Vagina (tissue), 2 donors: ENCODE data around the gene ABLIM2. TPM values are rescaled to one million over a fixed set of nuclear protein-coding genes. Genes with fewer than 3 reads are reported as not detected.

Experiments used
- DNase-seq, 2 donors: peaks; one replicate each; pipeline ENCODE4 v3.0.0-alpha.2; 2017; ENCODE audit errors: extremely low spot score in 2 of 2
- H3K27ac ChIP-seq: fragments of 200-600 bp; sonication (generic); one replicate; pipeline ENCODE4 v1.5.1; 2019
- H3K27me3 ChIP-seq: fragments of 200-600 bp; sonication (generic); one replicate; pipeline ENCODE4 v1.5.1; 2019
- H3K36me3 ChIP-seq, 2 donors: fragments of 200-600 bp; sonication (generic); one replicate each; pipeline ENCODE4 v1.5.1; 2017 to 2019
- H3K4me1 ChIP-seq: fragments of 200-600 bp; sonication (generic); one replicate; pipeline ENCODE4 v1.5.1; 2019
- H3K4me3 ChIP-seq, 2 donors: fragments of 200-600 bp; sonication (generic); 1 replicate in 1 of 2; 2 replicates in 1 of 2; pipeline ENCODE4 v1.5.1; 2016 to 2019
- H3K9me3 ChIP-seq: fragments of 200-600 bp; sonication (generic); one replicate; pipeline ENCODE4 v1.5.1; 2019
- CTCF ChIP-seq, 3 experiments: fragments of 450-650 bp in 2 of 3; fragments of 200-600 bp in 1 of 3; sonication (generic) in 1 of 3; IDR thresholded peaks; one replicate each; pipeline ENCODE4 v1.5.1; 2017 to 2019; ENCODE audit warnings: antibody characterized with exemption in 3 of 3, mild to moderate bottlenecking in 2 of 3, moderate library complexity in 2 of 3
- POLR2A ChIP-seq, 2 donors: fragments of 450-650 bp; IDR thresholded peaks; one replicate each; pipeline ENCODE4 v1.6.1; 2017; ENCODE audit warnings: antibody characterized with exemption in 2 of 2, mild to moderate bottlenecking in 2 of 2, moderate library complexity in 2 of 2
- POLR2AphosphoS5 ChIP-seq, 2 donors: sonication (generic); formaldehyde crosslinking; IDR thresholded peaks; one replicate each; pipeline ENCODE4 v1.9.0; 2017; ENCODE audit warnings: antibody characterized with exemption in 2 of 2, mild to moderate bottlenecking in 2 of 2, low read depth in 1 of 2; ENCODE audit not compliant: insufficient read depth in 1 of 2
- intact Hi-C: fragments of 100-400 bp; cut with DNase I; formaldehyde crosslinking; loops from one replicate; pipeline ENCODE4 v1.15.1; 2023
- total RNA-seq: library from RNA; depleted of rRNA; stranded (reverse); fragments of >200 nt; gene quantifications from one replicate; pipeline ENCODE4 v1.2.3, GENCODE V29; 2016

Gene ABLIM2
- total RNA-seq, 1 donor from 2014 or later = 15.5 TPM

GRCh38 chr4:8133897-8134563 is 24.6 kb downstream of the ABLIM2 start:
- Histone ChIP-seq H3K4me3 (no peak overlapping the region), H3K36me3 (no peaks in the 10 kb centered on the region), H3K27me3 (no peaks in the 10 kb centered on the region), H3K27ac (no peak overlapping the region), H3K4me1 (no peaks in the 10 kb centered on the region), H3K9me3 (no peaks in the 10 kb centered on the region)
- intact Hi-C loops = no loop called here
- DNase-seq = no peak
- TF ChIP-seq POLR2AphosphoS5 (IDR thresholded peaks at IDR 0.05; ENCODE audit: insufficient read depth in 1 of 2, low read depth in 1 of 2) = no peak

DNA sequence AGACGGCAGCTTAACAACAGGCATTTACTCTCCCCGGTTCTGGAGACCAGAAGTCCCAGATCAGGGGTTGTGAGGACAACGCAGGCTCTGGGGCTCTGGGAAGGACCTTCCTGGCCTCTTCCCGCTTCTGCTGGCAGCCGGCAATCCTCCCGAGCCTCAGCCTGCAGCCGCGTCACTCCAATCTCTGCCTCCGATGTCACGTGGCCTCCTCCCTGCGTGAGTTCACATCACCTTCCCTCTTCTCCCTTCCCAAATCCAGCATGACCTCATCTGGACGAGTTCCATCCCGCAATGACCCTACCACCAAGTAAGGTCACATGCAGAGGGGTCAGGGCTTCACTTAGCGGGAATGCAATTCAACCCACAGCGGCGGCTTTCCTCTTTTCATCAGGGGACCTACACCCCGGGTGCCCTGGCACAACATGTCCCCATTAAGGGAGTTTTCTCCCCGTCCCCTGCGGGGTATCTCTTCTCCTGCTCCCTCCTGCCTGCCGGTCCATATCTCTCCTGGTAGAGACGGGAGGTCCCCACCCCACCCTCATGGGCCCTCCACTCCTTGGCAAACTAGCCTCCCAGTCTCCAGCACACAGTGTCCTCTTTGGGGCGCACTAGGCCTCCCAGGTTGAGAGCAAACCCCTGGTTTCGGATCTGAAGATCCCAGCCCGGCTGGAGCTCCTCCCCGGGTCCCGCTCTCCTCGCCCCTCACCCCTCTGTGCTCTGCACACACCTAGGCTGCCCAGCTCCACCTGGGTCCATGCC is 25.5 kb downstream of the ABLIM2 start:
- H3K4me3 ChIP-seq = no peak overlapping the region
- H3K27me3 ChIP-seq = no peaks in the 10 kb centered on the region
- no peak overlapping the region for H3K27ac ChIP-seq
- DNase-seq = no peak
- no peaks in the 10 kb centered on the region for H3K4me1 ChIP-seq
- H3K9me3 ChIP-seq = no peaks in the 10 kb centered on the region
- intact Hi-C loops = no loop called here
- H3K36me3 ChIP-seq = no peaks in the 10 kb centered on the region
- TF ChIP-seq POLR2A (IDR thresholded peaks at IDR 0.05) (no peak), CTCF (IDR thresholded peaks at IDR 0.05) (no peak), POLR2AphosphoS5 (IDR thresholded peaks at IDR 0.05; ENCODE audit: insufficient read depth in 1 of 2, low read depth in 1 of 2) (no peak)

DNA sequence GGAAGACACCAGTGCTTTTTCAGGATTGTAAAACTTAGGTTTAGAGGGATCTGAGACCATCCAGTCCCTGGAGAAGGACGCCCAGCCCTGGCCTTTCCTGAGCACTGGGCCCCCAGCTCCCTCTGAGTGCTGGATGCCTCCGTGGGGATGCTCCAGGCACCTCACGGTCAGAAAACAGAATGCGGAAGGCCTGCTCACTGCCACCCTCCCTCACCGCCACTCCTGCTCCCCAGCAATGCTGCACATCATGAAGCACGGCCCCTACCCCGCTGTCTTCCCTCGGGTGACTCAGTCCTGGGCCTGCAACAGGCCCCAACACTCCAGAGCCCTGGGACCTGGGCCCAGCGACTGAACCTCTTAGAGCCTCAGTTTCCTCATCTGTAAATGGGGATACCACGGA is 26.2 kb downstream of the ABLIM2 start:
- intact Hi-C loops = no loop called here
- no peak overlapping the region for H3K27ac ChIP-seq
- no peak for DNase-seq
- no peaks in the 10 kb centered on the region for H3K36me3 ChIP-seq
- no peaks in the 10 kb centered on the region for H3K27me3 ChIP-seq
- no peaks in the 10 kb centered on the region for H3K9me3 ChIP-seq
- TF ChIP-seq POLR2AphosphoS5 (IDR thresholded peaks at IDR 0.05; ENCODE audit: insufficient read depth in 1 of 2, low read depth in 1 of 2) (no peak), POLR2A (IDR thresholded peaks at IDR 0.05) (no peak), CTCF (IDR thresholded peaks at IDR 0.05) (no peak)
- H3K4me1 ChIP-seq = no peaks in the 10 kb centered on the region
- no peak overlapping the region for H3K4me3 ChIP-seq

DNA sequence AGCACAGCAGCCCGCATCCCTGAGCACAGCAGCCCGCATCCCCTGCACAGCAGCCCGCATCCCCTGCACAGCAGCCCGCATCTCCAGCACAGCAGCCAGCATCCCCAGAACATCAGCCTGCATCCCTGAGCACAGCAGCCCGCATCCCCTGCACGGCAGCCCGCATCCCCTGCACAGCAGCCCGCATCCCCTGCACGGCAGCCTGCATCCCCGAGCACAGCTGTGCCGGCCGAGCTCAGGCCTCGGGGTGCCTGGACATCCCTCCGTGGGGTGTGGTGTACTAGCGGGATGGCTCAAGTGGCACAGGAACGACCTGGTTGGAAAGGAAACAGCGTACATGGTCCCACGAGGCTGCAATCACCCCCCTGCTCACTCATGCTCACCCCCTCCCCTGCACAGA is 26.8 kb downstream of the ABLIM2 start:
- no peaks in the 10 kb centered on the region for H3K9me3 ChIP-seq
- no peak for TF ChIP-seq POLR2A (IDR thresholded peaks at IDR 0.05)
- TF ChIP-seq POLR2AphosphoS5 (IDR thresholded peaks at IDR 0.05; ENCODE audit: insufficient read depth in 1 of 2, low read depth in 1 of 2) = no peak
- no peak for TF ChIP-seq CTCF (IDR thresholded peaks at IDR 0.05)
- H3K27me3 ChIP-seq = no peaks in the 10 kb centered on the region
- DNase-seq = no peak
- no peak overlapping the region for H3K27ac ChIP-seq
- H3K36me3 ChIP-seq = no peaks in the 10 kb centered on the region
- H3K4me1 ChIP-seq = no peaks in the 10 kb centered on the region
- no peak overlapping the region for H3K4me3 ChIP-seq
- intact Hi-C loops = no loop called here

DNA sequence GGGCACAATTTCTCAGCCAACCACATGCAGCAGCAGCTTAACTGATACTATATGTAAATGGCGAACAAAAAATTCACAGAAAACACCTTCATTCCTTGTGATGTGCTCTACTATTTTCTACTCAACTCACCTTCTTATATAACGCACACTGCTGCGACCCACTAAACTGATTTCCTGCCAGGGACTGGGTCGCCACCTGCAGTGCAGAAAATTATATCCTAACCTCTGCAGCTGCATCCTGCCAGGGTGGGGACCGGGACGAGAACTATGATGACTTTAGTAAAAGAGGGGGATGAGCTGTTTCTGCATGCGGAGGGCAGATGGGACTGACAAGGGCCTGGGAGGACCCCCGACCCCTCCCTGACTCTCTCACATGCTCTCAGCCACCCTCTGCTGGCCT is 27.4 kb downstream of the ABLIM2 start:
- intact Hi-C loops = no loop called here
- Histone ChIP-seq H3K27ac (no peak overlapping the region), H3K9me3 (no peaks in the 10 kb centered on the region), H3K27me3 (no peaks in the 10 kb centered on the region), H3K36me3 (no peaks in the 10 kb centered on the region), H3K4me3 (no peak overlapping the region), H3K4me1 (no peaks in the 10 kb centered on the region)
- no peak for TF ChIP-seq CTCF (IDR thresholded peaks at IDR 0.05)
- no peak for TF ChIP-seq POLR2A (IDR thresholded peaks at IDR 0.05)
- TF ChIP-seq POLR2AphosphoS5 (IDR thresholded peaks at IDR 0.05; ENCODE audit: insufficient read depth in 1 of 2, low read depth in 1 of 2) = no peak
- no peak for DNase-seq
